PC-9 (cell line): ENCODE data around the gene FILIP1L.

Experiments
- CTCF ChIP-seq: fragments of 200-600 bp; sonication (generic); conservative IDR thresholded peaks from 2 replicates; pipeline ENCODE4 v1.6.1; 2017; ENCODE audit warnings: mixed run types, antibody characterized with exemption, mild to moderate bottlenecking, moderate library complexity
- EZH2 ChIP-seq: fragments of 200-600 bp; sonication (generic); IDR thresholded peaks from 2 replicates; pipeline ENCODE4 v1.8.0; 2017; ENCODE audit warnings: antibody characterized with exemption, low read depth

- TF ChIP-seq CTCF (no peak), EZH2 (no peak)
Measured at GRCh38 chr3:99809565-99809964, 304.7 kb downstream of the FILIP1L start.
